ENCODE data around the gene CFAP65.

DNA sequence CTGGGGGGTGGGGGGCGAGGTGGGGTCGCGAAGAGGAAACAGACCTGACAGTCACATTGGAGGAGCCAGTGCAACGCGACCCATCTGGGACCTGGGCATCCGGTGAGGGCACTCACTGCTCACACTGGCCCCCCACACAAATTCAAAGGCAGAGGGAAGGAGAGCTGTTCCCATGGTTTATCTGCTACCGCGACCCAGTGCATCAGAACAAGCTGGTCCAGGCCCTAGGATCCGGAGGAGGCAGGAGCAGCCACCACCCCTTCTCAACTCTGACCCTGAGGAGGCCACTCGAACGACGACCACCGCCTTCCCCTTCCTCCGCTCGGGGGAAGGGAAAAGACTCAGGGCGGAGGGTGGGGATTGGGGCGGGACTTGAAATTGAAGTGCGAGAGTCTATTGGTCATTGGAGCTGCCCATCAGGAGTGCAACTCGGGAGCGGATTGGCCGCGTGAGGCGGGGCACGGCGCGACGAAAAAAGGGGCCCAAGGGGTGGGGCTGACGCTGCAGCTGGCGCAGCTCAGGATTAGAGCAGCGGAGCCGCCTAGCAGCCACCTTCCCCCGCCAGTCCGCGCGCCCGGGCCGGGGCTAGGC is 82.1 kb downstream of the CFAP65 start, which contains the start of gene CDK5R2:
- TF ChIP-seq, protein P1, sequence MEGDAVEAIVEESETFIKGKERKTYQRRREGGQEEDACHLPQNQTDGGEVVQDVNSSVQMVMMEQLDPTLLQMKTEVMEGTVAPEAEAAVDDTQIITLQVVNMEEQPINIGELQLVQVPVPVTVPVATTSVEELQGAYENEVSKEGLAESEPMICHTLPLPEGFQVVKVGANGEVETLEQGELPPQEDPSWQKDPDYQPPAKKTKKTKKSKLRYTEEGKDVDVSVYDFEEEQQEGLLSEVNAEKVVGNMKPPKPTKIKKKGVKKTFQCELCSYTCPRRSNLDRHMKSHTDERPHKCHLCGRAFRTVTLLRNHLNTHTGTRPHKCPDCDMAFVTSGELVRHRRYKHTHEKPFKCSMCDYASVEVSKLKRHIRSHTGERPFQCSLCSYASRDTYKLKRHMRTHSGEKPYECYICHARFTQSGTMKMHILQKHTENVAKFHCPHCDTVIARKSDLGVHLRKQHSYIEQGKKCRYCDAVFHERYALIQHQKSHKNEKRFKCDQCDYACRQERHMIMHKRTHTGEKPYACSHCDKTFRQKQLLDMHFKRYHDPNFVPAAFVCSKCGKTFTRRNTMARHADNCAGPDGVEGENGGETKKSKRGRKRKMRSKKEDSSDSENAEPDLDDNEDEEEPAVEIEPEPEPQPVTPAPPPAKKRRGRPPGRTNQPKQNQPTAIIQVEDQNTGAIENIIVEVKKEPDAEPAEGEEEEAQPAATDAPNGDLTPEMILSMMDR (optimal IDR thresholded peaks at IDR 0.05 in 1 of 3, IDR thresholded peaks at IDR 0.05 in 1 of 3, conservative IDR thresholded peaks at IDR 0.05 in 1 of 3; ENCODE audit: extremely low read depth in 1 of 3, insufficient read depth in 2 of 3, low read length in 3 of 3) = no peak
- no peak for TF ChIP-seq EZH2 (IDR thresholded peaks at IDR 0.05; ENCODE audit: low read length)

Data from keratinocyte (primary cell).